Measurements from ENCODE around the gene ERVK3-1. TPM values are rescaled to one million over a fixed set of nuclear protein-coding genes. Genes with fewer than 3 reads are reported as not detected.

The ERVK3-1 gene
- total RNA-seq, 1 experiment from 2014 or later = 38.9 TPM

GRCh38 chr19:58352760-58353671 lies 47.8 kb downstream of the ERVK3-1 start, which contains the start of gene A1BG:
TSS of gene A1BG (minus strand) at chr19:58353492. CDS start at chr19:58353437, 55 bp downstream.
- DNase-seq (ENCODE audit: low read depth) = no peak
- in situ Hi-C loops (cut with HindIII; ENCODE audit: low pct_unique_long_range_greater_than_20kb, low sequenced_read_pairs) = no loop called here

DNA sequence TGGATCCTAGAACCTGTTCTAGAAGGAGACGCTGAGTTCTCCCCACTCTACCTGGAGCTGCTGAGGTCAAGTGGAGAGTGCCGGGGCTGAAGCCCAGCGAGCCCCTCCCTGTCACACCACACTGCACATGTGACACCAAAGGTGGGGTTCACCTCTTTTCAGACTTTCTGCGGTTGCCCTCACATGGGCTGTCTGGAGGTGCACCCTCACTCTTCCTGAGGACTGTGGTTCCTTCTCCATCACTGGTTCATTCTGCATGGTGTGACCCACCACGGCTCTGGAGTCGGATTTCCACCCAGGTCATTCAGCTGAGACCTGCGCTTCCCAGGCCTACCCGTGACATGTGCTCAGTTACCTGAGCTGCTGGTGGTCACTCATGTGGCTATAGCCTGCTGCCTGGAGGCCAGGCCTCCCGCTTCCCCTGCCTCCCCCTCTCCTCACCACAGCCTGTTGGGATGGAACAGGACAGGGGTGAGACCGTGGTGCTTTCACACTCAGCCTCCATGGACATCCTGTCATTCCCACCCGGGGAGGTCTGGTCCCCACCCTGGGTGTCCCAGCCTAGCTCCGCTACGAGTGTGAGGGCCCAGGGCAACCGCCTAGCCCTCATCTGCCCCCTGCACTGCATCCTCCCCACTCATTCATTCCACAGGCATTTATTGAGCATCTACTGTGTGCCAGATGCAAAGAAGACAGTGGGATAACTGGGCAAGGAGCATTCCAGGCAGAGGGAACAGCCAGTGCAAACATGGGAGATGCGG lies 48.7 kb downstream of the ERVK3-1 start:
- in situ Hi-C loops (cut with HindIII; ENCODE audit: low pct_unique_long_range_greater_than_20kb, low sequenced_read_pairs) = no loop called here
- no peak for DNase-seq (ENCODE audit: low read depth)

GRCh38 chr19:58354478-58355030 lies 49.4 kb downstream of the ERVK3-1 start:
- no peak for DNase-seq (ENCODE audit: low read depth)
- in situ Hi-C loops (cut with HindIII; ENCODE audit: low pct_unique_long_range_greater_than_20kb, low sequenced_read_pairs) = no loop called here

DNA sequence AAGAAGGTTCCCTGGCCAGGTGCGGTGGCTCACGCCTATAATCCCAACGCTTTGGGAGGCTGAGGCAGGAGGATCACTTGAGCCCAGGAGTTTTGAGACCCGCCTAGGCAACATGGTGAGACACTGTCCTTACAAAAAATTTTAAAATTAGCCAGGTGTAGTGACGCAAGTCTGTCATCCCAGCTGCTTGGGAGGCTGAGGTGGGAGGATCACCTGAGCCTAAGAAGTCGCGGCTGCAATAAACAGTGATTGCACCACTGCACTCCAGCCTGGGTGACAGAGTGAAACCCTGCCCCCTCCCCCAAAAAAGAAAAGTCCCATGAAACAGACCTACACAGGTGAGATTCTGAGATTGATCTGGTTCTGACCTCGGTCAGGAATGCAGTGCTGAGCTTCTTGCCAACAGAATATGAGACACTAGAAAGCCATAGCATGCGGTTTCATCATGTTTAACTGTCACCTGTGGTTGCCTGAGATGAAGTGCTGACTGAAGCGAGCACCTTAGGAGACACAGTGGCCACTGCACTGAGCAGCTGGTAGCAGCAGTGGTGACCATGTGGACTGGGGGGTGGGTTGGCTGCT lies 50.1 kb downstream of the ERVK3-1 start:
- no peak for DNase-seq (ENCODE audit: low read depth)
- in situ Hi-C loops (cut with HindIII; ENCODE audit: low pct_unique_long_range_greater_than_20kb, low sequenced_read_pairs) = no loop called here

DNA sequence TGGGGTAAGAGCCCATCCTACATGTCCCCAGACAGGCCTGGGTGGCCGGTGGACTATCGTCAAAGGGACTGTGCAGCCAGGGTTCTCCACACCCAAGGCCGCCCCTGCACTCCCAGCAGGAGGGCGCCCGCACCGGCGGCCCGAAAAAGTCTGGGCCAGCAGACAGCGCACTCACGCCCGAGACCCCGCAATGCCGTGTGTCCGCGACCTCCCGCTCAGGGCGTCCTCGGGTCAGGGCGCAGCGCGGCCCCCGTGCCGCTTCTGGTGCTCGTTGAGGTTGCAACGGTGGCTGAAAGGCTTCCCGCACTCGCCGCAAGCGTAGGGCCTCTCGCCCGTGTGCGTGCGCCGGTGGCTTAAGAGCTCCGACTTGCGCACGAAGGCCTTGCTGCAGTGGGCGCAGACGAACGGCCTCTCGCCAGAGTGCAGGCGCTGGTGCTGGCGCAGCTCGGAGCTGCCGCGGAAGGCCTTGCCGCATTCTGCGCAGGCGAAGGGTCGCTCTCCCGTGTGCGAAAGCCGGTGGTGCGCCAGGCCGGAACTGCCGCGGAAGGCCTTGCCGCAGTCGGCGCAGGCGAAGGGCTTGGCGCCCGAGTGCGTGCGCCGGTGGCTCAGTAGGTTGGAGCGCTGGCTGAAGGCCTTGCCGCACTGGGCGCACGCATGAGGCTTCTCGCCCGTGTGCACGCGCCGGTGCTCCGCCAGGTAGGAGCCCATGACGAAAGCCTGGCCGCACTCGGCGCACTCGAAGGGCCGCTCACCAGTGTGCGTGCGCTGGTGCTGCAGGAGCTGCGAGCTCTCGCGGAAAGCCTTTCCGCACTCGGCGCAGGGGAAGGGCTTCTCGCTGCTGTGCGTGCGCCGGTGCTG lies 51.0 kb downstream of the ERVK3-1 start:
- no peak for DNase-seq (ENCODE audit: low read depth)
- in situ Hi-C loops (cut with HindIII; ENCODE audit: low pct_unique_long_range_greater_than_20kb, low sequenced_read_pairs) = no loop called here

GRCh38 chr19:58356766-58357480 lies 51.7 kb downstream of the ERVK3-1 start:
- in situ Hi-C loops (cut with HindIII; ENCODE audit: low pct_unique_long_range_greater_than_20kb, low sequenced_read_pairs) = no loop called here
- DNase-seq (ENCODE audit: low read depth) = no peak

- no peak for DNase-seq (ENCODE audit: low read depth)
- in situ Hi-C loops (cut with HindIII; ENCODE audit: low pct_unique_long_range_greater_than_20kb, low sequenced_read_pairs) = no loop called here
Observed at GRCh38 chr19:58357481-58358145, 52.4 kb downstream of the ERVK3-1 start.

DNA sequence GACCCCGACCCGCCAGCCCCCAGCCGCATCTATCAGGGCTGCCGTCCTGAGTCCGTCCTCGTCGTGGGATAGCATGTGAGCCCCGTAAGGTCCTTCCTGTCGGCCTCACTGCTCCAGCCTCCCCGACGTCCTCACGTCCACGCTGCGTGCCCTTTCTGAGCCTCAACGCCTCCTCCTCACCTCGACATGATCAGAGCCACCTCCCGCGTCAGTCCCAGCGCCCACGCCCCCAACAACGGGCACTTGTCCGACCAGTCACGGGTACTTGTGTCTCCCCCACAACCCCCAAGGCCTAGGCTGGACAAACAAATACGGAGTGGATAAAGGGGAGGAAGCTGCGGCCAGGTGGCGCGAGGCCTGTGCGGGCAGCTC lies 56.7 kb downstream of the ERVK3-1 start:
- no peak for DNase-seq (ENCODE audit: low read depth)

GRCh38 chr19:58362272-58362994 lies 57.3 kb downstream of the ERVK3-1 start, which contains the start of gene ZNF497:
TSS of gene ZNF497 (minus strand) at chr19:58362751. CDS start at chr19:58357635, 5,116 bp downstream.
- DNase-seq (ENCODE audit: low read depth) = peak; percentile 99
- in situ Hi-C loops (cut with HindIII; ENCODE audit: low pct_unique_long_range_greater_than_20kb, low sequenced_read_pairs) = no loop called here

More for the DNA sequence above, 56.7 kb downstream of the ERVK3-1 start:
- in situ Hi-C loops (cut with HindIII; ENCODE audit: low pct_unique_long_range_greater_than_20kb, low sequenced_read_pairs) = no loop called here

- in situ Hi-C loops (cut with HindIII; ENCODE audit: low pct_unique_long_range_greater_than_20kb, low sequenced_read_pairs) = no loop called here
- no peak for DNase-seq (ENCODE audit: low read depth)
Observed at GRCh38 chr19:58364146-58364545, 59.0 kb downstream of the ERVK3-1 start.

Other genes starting within 250 kb of the ERVK3-1 start
- 2.5 and 7.5 TPM in 2 replicates for gene ZNF135, start 246.1 kb upstream of the ERVK3-1 start, total RNA-seq (2014; rRNA removed; shearing (Covaris generic); ENCODE audit: low replicate concordance)
- 54.7 and 77.9 TPM in 2 replicates for gene ZSCAN18, start 207.1 kb upstream of the ERVK3-1 start, total RNA-seq (2014; rRNA removed; shearing (Covaris generic); ENCODE audit: low replicate concordance)
- gene ZNF329, start 154.6 kb upstream of the ERVK3-1 start, total RNA-seq (2014; rRNA removed; shearing (Covaris generic); ENCODE audit: low replicate concordance) = 18.7 and 23.9 TPM in 2 replicates
- gene ZNF274, start 122.3 kb upstream of the ERVK3-1 start, total RNA-seq (2014; rRNA removed; shearing (Covaris generic); ENCODE audit: low replicate concordance) = 27.7 and 34.0 TPM in 2 replicates
- gene ZNF544, start 76.5 kb upstream of the ERVK3-1 start, total RNA-seq (2014; rRNA removed; shearing (Covaris generic); ENCODE audit: low replicate concordance) = 61.6 and 105 TPM in 2 replicates
- gene ZNF8, start 26.4 kb upstream of the ERVK3-1 start, total RNA-seq (2014; rRNA removed; shearing (Covaris generic); ENCODE audit: low replicate concordance) = 3.0 and 4.9 TPM in 2 replicates
- 2.1 and 2.3 TPM in 2 replicates for gene ZSCAN22, start 21.6 kb downstream of the ERVK3-1 start, total RNA-seq (2014; rRNA removed; shearing (Covaris generic); ENCODE audit: low replicate concordance)
- 1.1 and 1.9 TPM in 2 replicates for gene A1BG, start 48.1 kb downstream of the ERVK3-1 start, total RNA-seq (2014; rRNA removed; shearing (Covaris generic); ENCODE audit: low replicate concordance)
- gene ZNF497, start 57.4 kb downstream of the ERVK3-1 start, total RNA-seq (2014; rRNA removed; shearing (Covaris generic); ENCODE audit: low replicate concordance) = 0.20 and 0.98 TPM in 2 replicates
- 3.3 and 8.2 TPM in 2 replicates for gene ZNF837, start 75.7 kb downstream of the ERVK3-1 start, total RNA-seq (2014; rRNA removed; shearing (Covaris generic); ENCODE audit: low replicate concordance)
- gene RPS5, start 81.9 kb downstream of the ERVK3-1 start, total RNA-seq (2014; rRNA removed; shearing (Covaris generic); ENCODE audit: low replicate concordance) = 2,221 and 2,324 TPM in 2 replicates
- not detected in 2 replicates for gene RNF225, start 90.3 kb downstream of the ERVK3-1 start, total RNA-seq (2014; rRNA removed; shearing (Covaris generic); ENCODE audit: low replicate concordance)
- gene ZNF584, start 103.3 kb downstream of the ERVK3-1 start, total RNA-seq (2014; rRNA removed; shearing (Covaris generic); ENCODE audit: low replicate concordance) = 15.2 and 24.6 TPM in 2 replicates
- gene ZNF132, start 134.8 kb downstream of the ERVK3-1 start, total RNA-seq (2014; rRNA removed; shearing (Covaris generic); ENCODE audit: low replicate concordance) = 4.9 and 7.8 TPM in 2 replicates
- 6.2 and 8.3 TPM in 2 replicates for gene ZNF324B, start 146.2 kb downstream of the ERVK3-1 start, total RNA-seq (2014; rRNA removed; shearing (Covaris generic); ENCODE audit: low replicate concordance)
- 7.5 and 16.3 TPM in 2 replicates for gene ZNF324, start 161.7 kb downstream of the ERVK3-1 start, total RNA-seq (2014; rRNA removed; shearing (Covaris generic); ENCODE audit: low replicate concordance)
- 19.2 and 23.1 TPM in 2 replicates for gene ZNF446, start 171.0 kb downstream of the ERVK3-1 start, total RNA-seq (2014; rRNA removed; shearing (Covaris generic); ENCODE audit: low replicate concordance)
- 4.9 and 10.8 TPM in 2 replicates for gene SLC27A5, start 206.6 kb downstream of the ERVK3-1 start, total RNA-seq (2014; rRNA removed; shearing (Covaris generic); ENCODE audit: low replicate concordance)
- 8.9 and 13.5 TPM in 2 replicates for gene ZBTB45, start 214.4 kb downstream of the ERVK3-1 start, total RNA-seq (2014; rRNA removed; shearing (Covaris generic); ENCODE audit: low replicate concordance)
- gene TRIM28, start 238.7 kb downstream of the ERVK3-1 start, total RNA-seq (2014; rRNA removed; shearing (Covaris generic); ENCODE audit: low replicate concordance) = 542 and 662 TPM in 2 replicates
- gene CHMP2A, start 249.7 kb downstream of the ERVK3-1 start, total RNA-seq (2014; rRNA removed; shearing (Covaris generic); ENCODE audit: low replicate concordance) = 268 and 313 TPM in 2 replicates

Data from Caki2 (cell line).